GM19372 (cell line): ENCODE measurements around the gene OSBP2.

Experiments
- ATAC-seq: cut with Tn5 transposase; IDR thresholded peaks from one replicate; pipeline ENCODE4 v1.9.1; 2021; ENCODE audit warnings: mild to moderate bottlenecking, low read depth, moderate library complexity; ENCODE audit not compliant: unreplicated experiment

The OSBP2 gene

GRCh38 chr22:30863081-30863833, 168.6 kb downstream of the OSBP2 start:
- ATAC-seq = no peak

GRCh38 chr22:30864441-30865420, 170.1 kb downstream of the OSBP2 start:
- ATAC-seq = no peak

- no peak for ATAC-seq
Observed at GRCh38 chr22:30865656-30866055, 171.0 kb downstream of the OSBP2 start.

- no peak for ATAC-seq
Observed at GRCh38 chr22:30866216-30866615, 171.5 kb downstream of the OSBP2 start.

GRCh38 chr22:30866811-30867271, 172.2 kb downstream of the OSBP2 start:
- ATAC-seq = no peak

- no peak for ATAC-seq
Observed at GRCh38 chr22:30867746-30868662, 173.3 kb downstream of the OSBP2 start.

GRCh38 chr22:30868663-30869385, 174.2 kb downstream of the OSBP2 start:
- ATAC-seq = no peak

- ATAC-seq = no peak
Observed at GRCh38 chr22:30869667-30870395, 175.2 kb downstream of the OSBP2 start.

- ATAC-seq = no peak
Observed at GRCh38 chr22:30870451-30871345, 176.0 kb downstream of the OSBP2 start.

- ATAC-seq = no peak
Observed at GRCh38 chr22:30871391-30872284, 177.0 kb downstream of the OSBP2 start.

- ATAC-seq = no peak
Observed at GRCh38 chr22:30872285-30873041, 177.8 kb downstream of the OSBP2 start.

GRCh38 chr22:30873086-30873650, 178.5 kb downstream of the OSBP2 start:
- ATAC-seq = no peak

- no peak for ATAC-seq
Observed at GRCh38 chr22:30873661-30874060, 179.0 kb downstream of the OSBP2 start.

GRCh38 chr22:30874431-30875370, 180.0 kb downstream of the OSBP2 start:
- no peak for ATAC-seq
